PC-3 (cell line): Measurements from ENCODE around the gene CTSW. TPM values are rescaled to one million over a fixed set of nuclear protein-coding genes. Genes with fewer than 3 reads are reported as not detected.

Source experiments
- ATAC-seq: fragments of 200-7000 bp; cut with Tn5 transposase; 2 replicates; pipeline ENCODE4 v1.9.1; 2020; ENCODE audit warnings: mild to moderate bottlenecking, moderate library complexity
- BruUV-seq: library from RNA; stranded (reverse); fragments of 400-500 nt; replicated peaks from 2 replicates; lab custom pipeline; 2021; lab: Mats Ljungman, UMichigan
- CTCF ChIA-PET: fragments of 300-600 bp; sonication (Branson Sonifier 250); formaldehyde crosslinking; loops from one replicate; lab custom pipeline; 2022; ENCODE audit warnings: antibody characterized with exemption; lab: Charles Lee
- POLR2A ChIA-PET: fragments of 300-600 bp; sonication (Branson Sonifier 250); formaldehyde crosslinking; loops from one replicate; lab custom pipeline; 2022; ENCODE audit warnings: antibody characterized with exemption; ENCODE audit not compliant: unreplicated experiment; lab: Charles Lee
- DNase-seq: peaks from one replicate; pipeline ENCODE4 v3.0.0-alpha.2; 2015
- H2AFZ ChIP-seq: fragments of 300-600 bp; sonication (generic); 2 replicates; pipeline ENCODE4 v1.6.0; 2016; ENCODE audit warnings: antibody characterized with exemption, low read length
- H3F3A ChIP-seq: fragments of 300-600 bp; sonication (generic); one replicate; pipeline ENCODE4 v1.6.0; 2017; ENCODE audit warnings: antibody characterized with exemption, low read length, control low read depth, mild to moderate bottlenecking; ENCODE audit not compliant: unreplicated experiment
- H3K27ac ChIP-seq: fragments of 300-600 bp; sonication (generic); 2 replicates; pipeline ENCODE4 v1.5.1; 2016; ENCODE audit warnings: mild to moderate bottlenecking, low read length
- H3K27me3 ChIP-seq: fragments of 300-600 bp; sonication (generic); 2 replicates; pipeline ENCODE4 v1.6.1; 2016; ENCODE audit warnings: low read length, mixed read lengths
- H3K36me3 ChIP-seq: fragments of 300-600 bp; sonication (generic); 2 replicates; pipeline ENCODE4 v1.6.1; 2016; ENCODE audit warnings: low read depth, mixed run types, low read length, mixed read lengths
- H3K4me1 ChIP-seq: fragments of 300-600 bp; sonication (generic); 2 replicates; pipeline ENCODE4 v1.5.1; 2016; ENCODE audit warnings: low read length; ENCODE audit not compliant: insufficient read depth
- H3K4me2 ChIP-seq: fragments of 300-600 bp; sonication (generic); 2 replicates; pipeline ENCODE4 v1.6.0; 2016; ENCODE audit warnings: low read length
- H3K4me3 ChIP-seq: fragments of 300-600 bp; sonication (generic); 2 replicates; pipeline ENCODE4 v1.5.1; 2016; ENCODE audit warnings: mild to moderate bottlenecking, low read length, mixed read lengths
- H3K79me2 ChIP-seq: fragments of 300-600 bp; sonication (generic); 2 replicates; pipeline ENCODE4 v1.6.1; 2017; ENCODE audit warnings: low read length, mixed read lengths
- H3K9ac ChIP-seq: fragments of 300-600 bp; sonication (generic); 2 replicates; pipeline ENCODE4 v1.6.0; 2016; ENCODE audit warnings: mild to moderate bottlenecking, low read length
- H3K9me2 ChIP-seq: fragments of 300-600 bp; sonication (generic); replicated peaks from 2 replicates; pipeline ENCODE4 v1.6.1; 2016; ENCODE audit warnings: mixed run types, low read length, mixed read lengths
- H3K9me3 ChIP-seq: fragments of 300-600 bp; sonication (generic); 2 replicates; pipeline ENCODE4 v1.6.1; 2016; ENCODE audit warnings: low read length, mixed read lengths
- H4K20me1 ChIP-seq: fragments of 300-600 bp; sonication (generic); 2 replicates; pipeline ENCODE4 v1.6.1; 2016; ENCODE audit warnings: low read length, mixed read lengths
- CTCF ChIP-seq: fragments of 300-600 bp; sonication (generic); conservative IDR thresholded peaks from 2 replicates; pipeline ENCODE4 v1.5.1; 2017; ENCODE audit warnings: antibody characterized with exemption, low read depth, mild to moderate bottlenecking, low read length
- EZH2 ChIP-seq: fragments of 300-600 bp; sonication (generic); IDR thresholded peaks from one replicate; pipeline ENCODE4 v1.6.1; 2017; ENCODE audit warnings: antibody characterized with exemption, mild to moderate bottlenecking, low read length; ENCODE audit not compliant: unreplicated experiment
- EZH2phosphoT487 ChIP-seq: fragments of 300-600 bp; sonication (generic); IDR thresholded peaks from 2 replicates; pipeline ENCODE4 v1.6.1; 2018; ENCODE audit warnings: mild to moderate bottlenecking, antibody characterized with exemption, low read length, borderline replicate concordance
- intact Hi-C: fragments of 100-400 bp; cut with micrococcal nuclease; formaldehyde crosslinking; loops from 2 replicates; pipeline ENCODE4 v1.9.0; 2023
- total RNA-seq: library from RNA; depleted of rRNA; stranded (reverse); fragments of >200 nt; gene quantifications from 2 replicates; pipeline ENCODE4 v1.2.3, GENCODE V29; 2014

The CTSW gene
- total RNA-seq, 1 experiment from 2014 or later, result 0.11 TPM

DNA sequence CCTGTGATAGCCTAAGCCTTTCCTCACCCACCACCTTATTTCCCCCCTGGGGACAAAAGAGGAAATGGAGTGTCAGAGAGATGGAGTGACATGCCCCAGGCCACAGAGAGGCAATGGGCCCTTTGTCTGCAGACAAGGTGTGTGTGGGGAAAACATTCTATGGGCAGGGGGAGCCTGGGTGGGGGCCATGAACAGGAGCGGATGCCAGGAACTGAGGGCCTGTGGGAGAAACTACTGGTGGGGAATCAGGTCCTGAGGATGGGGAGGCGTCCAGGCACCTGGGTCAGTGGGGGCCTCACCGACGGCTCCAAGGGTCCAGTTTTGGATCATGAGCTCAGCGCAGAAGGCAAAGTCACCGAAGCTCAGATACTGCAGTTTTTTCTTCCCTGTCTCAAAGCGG lies 5.6 kb downstream of the CTSW start:
- Histone ChIP-seq H2AFZ (no peak overlapping the region), H3K9me3 (no peaks in the 10 kb centered on the region), H3K4me1 (peaks cover 30% of the 10 kb centered on the region), H3K27ac (no peak overlapping the region), H3K27me3 (no peaks in the 10 kb centered on the region), H3K4me3 (no peak overlapping the region), H3K9ac (no peak overlapping the region), H3F3A (peaks cover 7% of the 10 kb centered on the region), H3K4me2 (no peak overlapping the region), H4K20me1 (no peaks in the 10 kb centered on the region), H3K36me3 (peaks cover 37% of the 10 kb centered on the region), H3K79me2 (peaks cover 36% of the 10 kb centered on the region), H3K9me2 (no peaks in the 10 kb centered on the region)
- no TSS peak for BruUV-seq
- ChIA-PET CTCF (interaction anchor here (0.5 to 2.0 kb wide), 9 partner anchors 16 to 384 kb away, joined by 3 to 14 read pairs (median 5); partner anchors contain the start of gene MUS81), POLR2A (interaction anchor here (0.6 kb wide), 1 partner anchor 27 kb away, joined by 4 read pairs; no protein-coding TSS in a partner anchor)
- ATAC-seq, result no peak
- no peak for DNase-seq
- TF ChIP-seq EZH2phosphoT487 (no peak), EZH2 (no peak), CTCF (no peak)
- intact Hi-C loops, result no loop called here

DNA sequence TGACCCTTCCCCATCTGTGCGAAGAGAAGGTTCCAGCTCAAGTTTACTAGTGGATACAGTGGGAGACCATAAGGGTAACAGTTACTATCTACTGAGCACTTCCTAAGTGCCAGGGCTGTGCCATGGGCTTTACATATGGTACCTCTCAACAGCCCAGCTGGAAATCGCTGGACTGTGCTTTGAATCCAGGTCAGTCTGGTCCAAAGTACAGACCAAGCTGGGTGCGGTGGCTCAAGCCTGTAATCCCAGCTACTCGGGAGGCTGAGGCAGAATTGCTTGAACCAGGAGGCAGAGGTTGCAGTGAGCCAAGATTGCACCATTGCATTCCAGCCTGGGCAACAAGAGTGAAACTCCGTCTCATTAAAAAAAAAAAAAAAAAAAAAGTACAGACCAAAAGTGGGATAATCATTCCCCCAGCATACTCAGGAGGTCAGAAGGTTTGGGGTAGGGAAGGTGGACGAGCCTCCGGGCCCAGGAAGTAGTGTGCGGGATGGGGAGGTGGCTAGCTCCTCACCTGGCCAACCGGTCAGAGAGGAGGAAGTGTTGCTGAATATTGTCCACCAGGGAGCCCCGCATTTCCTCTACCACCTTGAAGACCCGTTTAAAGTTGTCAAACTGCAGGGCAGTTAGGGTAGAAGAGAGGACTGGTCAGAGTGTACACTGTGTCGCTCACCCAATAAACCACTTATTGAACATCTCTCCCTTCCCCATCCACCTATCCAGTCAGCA lies 6.3 kb downstream of the CTSW start:
- no peaks in the 10 kb centered on the region for H3K27me3 ChIP-seq
- ChIA-PET CTCF (interaction anchor here (0.6 to 2.0 kb wide), 3 partner anchors 26 to 159 kb away, joined by 3 to 14 read pairs (median 9); partner anchors contain the start of gene MUS81), POLR2A (no interaction called here)
- no peak overlapping the region for H3K27ac ChIP-seq
- H3K9me3 ChIP-seq, result no peaks in the 10 kb centered on the region
- no peaks in the 10 kb centered on the region for H4K20me1 ChIP-seq
- no peak overlapping the region for H3K4me3 ChIP-seq
- TF ChIP-seq EZH2, result no peak
- peaks cover 37% of the 10 kb centered on the region for H3K36me3 ChIP-seq
- peaks cover 36% of the 10 kb centered on the region for H3K79me2 ChIP-seq
- H3K9ac ChIP-seq, result no peak overlapping the region
- ATAC-seq, result no peak
- no peak for DNase-seq
- peaks cover 7% of the 10 kb centered on the region for H3F3A ChIP-seq
- H3K9me2 ChIP-seq, result no peaks in the 10 kb centered on the region
- H3K4me2 ChIP-seq, result peak overlapping the region; percentile 96; the same call in 1 of the 2 replicates
- intact Hi-C loops, result no loop called here
- no peak overlapping the region for H2AFZ ChIP-seq
- BruUV-seq, result no TSS peak
- H3K4me1 ChIP-seq, result peaks cover 31% of the 10 kb centered on the region

DNA sequence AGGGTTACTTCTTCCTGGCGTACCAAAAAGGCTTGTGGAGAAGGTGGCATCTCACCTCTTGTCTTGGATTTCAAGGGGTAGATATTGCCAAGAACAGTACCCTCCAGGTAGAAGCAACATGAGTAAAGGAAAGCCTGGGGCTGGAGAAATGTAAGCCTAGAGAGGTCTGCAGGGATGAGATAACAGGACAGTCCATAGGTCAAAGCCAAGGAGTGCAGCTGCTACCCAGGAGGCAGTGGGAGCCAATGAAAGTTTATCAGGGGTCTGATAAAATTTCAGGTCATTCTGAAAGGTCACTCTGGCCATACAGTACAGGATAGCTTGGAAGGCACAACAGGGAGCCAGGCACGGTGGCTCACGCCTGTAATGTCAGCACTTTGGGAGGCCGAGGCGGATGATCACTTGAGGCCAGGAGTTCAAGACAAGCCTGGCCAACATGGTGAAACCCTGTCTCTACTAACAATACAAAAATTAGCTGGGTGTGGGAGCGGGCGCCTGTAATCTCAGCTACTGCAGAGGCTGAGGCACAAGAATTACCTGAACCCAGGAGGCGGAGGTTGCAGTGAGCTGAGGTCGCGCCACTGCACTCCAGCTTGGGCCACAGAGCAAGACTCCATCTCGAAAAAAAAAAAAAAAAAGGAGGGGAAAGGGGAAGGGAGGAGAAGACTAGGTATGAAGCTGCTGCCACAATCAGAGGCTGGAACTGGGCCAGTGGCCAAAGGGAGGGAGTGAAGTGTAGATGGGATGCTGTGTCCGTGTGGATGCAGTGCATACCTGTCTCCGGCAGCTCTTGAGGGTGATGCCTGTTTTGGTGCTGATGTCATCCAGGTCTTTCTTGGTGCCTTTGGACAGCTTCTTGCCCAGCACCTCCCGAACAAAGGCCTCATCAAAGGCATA lies 7.4 kb downstream of the CTSW start:
- intact Hi-C loops, result no loop called here
- Histone ChIP-seq H3K4me1 (peaks cover 31% of the 10 kb centered on the region), H3K4me3 (peak overlapping the region; percentile 72), H3F3A (peaks cover 7% of the 10 kb centered on the region), H3K27me3 (no peaks in the 10 kb centered on the region), H2AFZ (no peak overlapping the region), H3K27ac (no peak overlapping the region), H3K79me2 (peaks cover 36% of the 10 kb centered on the region), H3K4me2 (peak overlapping the region; percentile 96), H4K20me1 (no peaks in the 10 kb centered on the region), H3K9me3 (no peaks in the 10 kb centered on the region), H3K9me2 (no peaks in the 10 kb centered on the region), H3K36me3 (peaks cover 35% of the 10 kb centered on the region), H3K9ac (peak overlapping the region; percentile 54)
- TF ChIP-seq EZH2phosphoT487 (no peak), EZH2 (no peak), CTCF (no peak)
- CTCF ChIA-PET, result interaction anchor here (1.3 kb wide), 1 partner anchor 175 kb away, joined by 4 read pairs; the partner anchor contains the start of gene KAT5
- POLR2A ChIA-PET, result interaction anchor here (1.5 kb wide), 1 partner anchor 99 kb away, joined by 5 read pairs; no protein-coding TSS in a partner anchor
- DNase-seq (peak; percentile 44), ATAC-seq (no peak)
- BruUV-seq, result no TSS peak
